Endothelial cell of umbilical vein (primary cell): ENCODE data around the gene PPP3CA. TPM values are rescaled to one million over a fixed set of nuclear protein-coding genes. Genes with fewer than 3 reads are reported as not detected.

Experiments used
- BruUV-seq: library from RNA; stranded (reverse); fragments of 400-500 nt; replicated peaks from 2 replicates; lab custom pipeline; 2021; lab: Mats Ljungman, UMichigan
- CTCF ChIA-PET: fragments of 300-600, 350-600 bp; sonication (Branson Sonifier 250); formaldehyde crosslinking; loops from one replicate; lab custom pipeline; 2021; ENCODE audit warnings: antibody characterized with exemption, inconsistent platforms; lab: Charles Lee
- POLR2A ChIA-PET: fragments of 300-600, 350-600 bp; sonication (Branson Sonifier 250); formaldehyde crosslinking; loops from one replicate; lab custom pipeline; 2021; ENCODE audit warnings: antibody characterized with exemption, inconsistent platforms; lab: Charles Lee
- DNase-seq: peaks from one replicate; pipeline ENCODE4 v3.0.0-alpha.2; 2011; ENCODE audit warnings: low read depth, low spot score
- FAIRE-seq: peaks from 2 replicates; lab custom pipeline; 2011; peaks lifted over from hg19 to GRCh38; lab: Jason Lieb, UNC
- H2AFZ ChIP-seq: 2 replicates; pipeline ENCODE4 v1.6.0; 2012; ENCODE audit warnings: low read depth, low read length, control low read depth, inconsistent platforms
- H3K27ac ChIP-seq: 2 replicates; pipeline ENCODE4 v1.5.1; 2011; ENCODE audit warnings: low read depth, mild to moderate bottlenecking, control low read depth, low read length, moderate library complexity; ENCODE audit not compliant: insufficient read depth
- H3K27me3 ChIP-seq, 2 experiments: 2 replicates each; pipeline versions ENCODE4 v1.6.0 to v1.6.1; 2011; ENCODE audit warnings: low read length in 2 of 2, mixed read lengths in 1 of 2; ENCODE audit not compliant: control insufficient read depth in 2 of 2, insufficient read depth in 2 of 2
- H3K36me3 ChIP-seq, 2 experiments: 2 replicates in 1 of 2; 3 replicates in 1 of 2; pipeline ENCODE4 v1.5.1; 2011; ENCODE audit warnings: low read length in 2 of 2, mild to moderate bottlenecking in 1 of 2, moderate library complexity in 1 of 2; ENCODE audit not compliant: control insufficient read depth in 2 of 2, insufficient read depth in 2 of 2; ENCODE audit errors: extremely low read depth in 1 of 2
- H3K4me1 ChIP-seq: 3 replicates; pipeline ENCODE4 v1.5.1; 2011; ENCODE audit warnings: mild to moderate bottlenecking, low read length; ENCODE audit not compliant: control insufficient read depth, insufficient read depth; ENCODE audit errors: extremely low read depth
- H3K4me2 ChIP-seq: 2 replicates; pipeline ENCODE4 v1.6.1; 2011; ENCODE audit warnings: low read length, control low read depth, mixed read lengths; ENCODE audit not compliant: insufficient read depth
- H3K4me3 ChIP-seq, 3 experiments: fragments of 200-600 bp in 1 of 3; sonication (generic), shearing (Covaris generic) in 1 of 3; replicated peaks in 1 of 3; 2 replicates each; pipeline ENCODE4 v1.5.1; 2011 to 2016; ENCODE audit warnings: control low read depth in 3 of 3, low read length in 3 of 3, mild to moderate bottlenecking in 2 of 3, inconsistent platforms in 1 of 3, low read depth in 1 of 3, moderate library complexity in 1 of 3; ENCODE audit not compliant: insufficient read depth in 1 of 3
- H3K79me2 ChIP-seq: 2 replicates; pipeline ENCODE4 v1.6.0; 2012; ENCODE audit warnings: low read length, inconsistent platforms; ENCODE audit not compliant: control insufficient read depth, insufficient read depth
- H3K9ac ChIP-seq: replicated peaks from 2 replicates; pipeline ENCODE3; 2011; ENCODE audit warnings: low read length, control low read depth; ENCODE audit not compliant: insufficient read depth; ENCODE audit errors: extremely low read depth
- H3K9me1 ChIP-seq: replicated peaks from 3 replicates; pipeline ENCODE4 v1.6.0; 2011; ENCODE audit warnings: mild to moderate bottlenecking, low read length; ENCODE audit not compliant: control insufficient read depth, insufficient read depth; ENCODE audit errors: extremely low read depth
- H3K9me3 ChIP-seq: replicated peaks from 2 replicates; pipeline ENCODE4 v1.5.1; 2012; ENCODE audit warnings: low read length, inconsistent platforms; ENCODE audit not compliant: control insufficient read depth, insufficient read depth
- H4K20me1 ChIP-seq: replicated peaks from 2 replicates; pipeline ENCODE3; 2011; ENCODE audit warnings: mild to moderate bottlenecking, low read length; ENCODE audit not compliant: control insufficient read depth, insufficient read depth; ENCODE audit errors: extremely low read depth
- EZH2 ChIP-seq: IDR thresholded peaks from 2 replicates; pipeline ENCODE4 v1.6.1; 2012; ENCODE audit warnings: borderline replicate concordance, low read depth, mild to moderate bottlenecking, moderate library complexity, low read length, inconsistent platforms; ENCODE audit not compliant: severe bottlenecking
- FOS ChIP-seq: IDR thresholded peaks from 2 replicates; pipeline ENCODE4 v1.6.1; 2011; ENCODE audit warnings: mild to moderate bottlenecking, low read length, moderate library complexity, borderline replicate concordance; ENCODE audit not compliant: insufficient read depth
- GATA2 ChIP-seq: IDR thresholded peaks from 2 replicates; pipeline ENCODE4 v1.7.0; 2011; ENCODE audit warnings: low read depth, mild to moderate bottlenecking, moderate library complexity, mixed read lengths, low read length; ENCODE audit not compliant: insufficient read length, insufficient read depth
- JUN ChIP-seq: IDR thresholded peaks from 2 replicates; pipeline ENCODE4 v1.6.1; 2011; ENCODE audit warnings: borderline replicate concordance, low read depth; ENCODE audit not compliant: insufficient read length, insufficient read depth
- MYC ChIP-seq: IDR thresholded peaks from one replicate; pipeline ENCODE4 v1.6.1; 2011; ENCODE audit warnings: mild to moderate bottlenecking, low read depth, low read length
- POLR2A ChIP-seq: IDR thresholded peaks from 2 replicates; pipeline ENCODE4 v1.6.1; 2012; ENCODE audit warnings: low read depth, mild to moderate bottlenecking, control low read depth, low read length
- POLR2AphosphoS5 ChIP-seq: IDR thresholded peaks from 2 replicates; pipeline ENCODE4 v1.6.1; 2012; ENCODE audit warnings: low read depth, mild to moderate bottlenecking, control low read depth, low read length, moderate library complexity; ENCODE audit not compliant: insufficient read depth
- dilution Hi-C: fragments of 300-500 bp; cut with MboI; formaldehyde crosslinking; loops from one replicate; pipeline ENCODE4 v1.15.0; 2019; ENCODE audit warnings: low sequenced_read_pairs; ENCODE audit not compliant: extremely low pct_ligation_motif_present
- intact Hi-C: fragments of 100-400 bp; cut with micrococcal nuclease; formaldehyde crosslinking; loops from one replicate; pipeline ENCODE4 v1.10.0; 2022
- polyA plus RNA-seq, 4 experiments: library from polyadenylated mRNA; depleted of rRNA in 3 of 4; stranded (reverse) in 3 of 4; unstranded in 1 of 4; fragments of >200 nt; gene quantifications; 2 replicates each; pipeline versions ENCODE4 v1.2.1 to v1.2.3, GENCODE V29; 2011 to 2012; ENCODE audit warnings: missing spikeins in 1 of 4
- total RNA-seq: library from RNA; stranded (reverse); gene quantifications from 2 replicates; pipeline ENCODE4 v1.2.3, GENCODE V29; 2021
- TF ChIP-seq, protein P1 (sequence below), 2 donors: IDR thresholded peaks; 1 replicate in 1 of 2; 2 replicates in 1 of 2; pipeline ENCODE4 v1.5.1; 2011; ENCODE audit warnings: low read length in 2 of 2, mild to moderate bottlenecking in 2 of 2, moderate library complexity in 2 of 2, control low read depth in 1 of 2, inconsistent platforms in 1 of 2, low read depth in 1 of 2; ENCODE audit not compliant: insufficient read depth in 1 of 2; ENCODE audit errors: extremely low read depth in 1 of 2
- TF ChIP-seq, protein P2 (sequence below): IDR thresholded peaks from 2 replicates; pipeline ENCODE4 v1.6.1; 2011; ENCODE audit not compliant: insufficient read depth, insufficient read length

The PPP3CA gene
- total and polyA plus RNA-seq, 2 donors (not counting 3 experiments of a cell fraction or from before 2014, with no cell fraction given) = 7.0 to 43.3 TPM

DNA sequence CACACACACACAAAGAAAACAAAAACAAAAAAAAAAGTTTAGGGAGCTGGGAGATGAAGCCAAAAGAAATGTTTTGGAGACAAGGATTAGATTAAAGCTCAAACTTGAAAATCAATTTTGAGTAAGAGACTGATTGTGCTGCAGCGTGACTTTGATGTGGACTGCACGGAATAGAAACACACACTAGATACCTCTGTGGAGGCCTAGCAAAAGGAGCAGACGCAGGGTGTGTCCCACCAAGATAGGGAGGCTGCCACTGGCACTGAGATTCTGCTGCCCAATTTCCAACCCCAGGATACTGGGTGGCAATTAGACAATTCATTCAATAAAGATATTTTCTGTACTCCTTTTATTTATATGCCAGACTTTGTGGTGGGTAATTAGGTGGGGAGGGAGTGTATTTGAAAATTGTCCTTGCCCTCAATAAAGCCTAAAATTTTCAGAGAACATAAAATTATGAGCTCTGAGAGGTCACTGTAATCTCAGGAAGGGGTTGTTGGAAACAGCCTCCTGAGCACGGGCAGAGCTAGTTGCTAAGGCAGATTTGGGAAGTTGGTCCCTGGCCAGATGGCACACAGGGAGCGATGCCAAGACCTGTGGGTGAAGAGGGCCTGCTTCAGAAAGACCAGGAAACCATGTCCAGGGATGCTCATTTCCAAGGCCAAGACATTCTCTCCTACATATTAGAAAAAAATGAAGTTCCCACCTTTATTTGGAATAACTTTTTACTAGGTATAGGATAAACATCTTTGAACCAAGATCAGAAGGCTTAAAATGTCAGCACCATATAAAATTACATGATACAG lies 1.9 kb upstream of the PPP3CA start:
- no peak overlapping the region for H3K27ac ChIP-seq
- H3K79me2 ChIP-seq = peaks cover 2% of the 10 kb centered on the region
- intact Hi-C loops (loop anchor here (1.0 to 5.0 kb wide), 7 partner anchors 7 to 1787 kb away; partner anchors contain the start of genes H2AZ1 and TRMT10A), dilution Hi-C loops (no loop called here)
- POLR2A ChIA-PET = no interaction called here
- no peaks in the 10 kb centered on the region for H3K9me1 ChIP-seq
- H2AFZ ChIP-seq = no peak overlapping the region
- no peaks in the 10 kb centered on the region for H3K27me3 ChIP-seq
- H3K9me3 ChIP-seq = no peaks in the 10 kb centered on the region
- BruUV-seq = no TSS peak
- CTCF ChIA-PET = interaction anchor here (1.6 to 3.8 kb wide), 2 partner anchors 70 to 162 kb away, joined by 4 to 16 read pairs; no protein-coding TSS in a partner anchor
- TF ChIP-seq, protein P1, sequence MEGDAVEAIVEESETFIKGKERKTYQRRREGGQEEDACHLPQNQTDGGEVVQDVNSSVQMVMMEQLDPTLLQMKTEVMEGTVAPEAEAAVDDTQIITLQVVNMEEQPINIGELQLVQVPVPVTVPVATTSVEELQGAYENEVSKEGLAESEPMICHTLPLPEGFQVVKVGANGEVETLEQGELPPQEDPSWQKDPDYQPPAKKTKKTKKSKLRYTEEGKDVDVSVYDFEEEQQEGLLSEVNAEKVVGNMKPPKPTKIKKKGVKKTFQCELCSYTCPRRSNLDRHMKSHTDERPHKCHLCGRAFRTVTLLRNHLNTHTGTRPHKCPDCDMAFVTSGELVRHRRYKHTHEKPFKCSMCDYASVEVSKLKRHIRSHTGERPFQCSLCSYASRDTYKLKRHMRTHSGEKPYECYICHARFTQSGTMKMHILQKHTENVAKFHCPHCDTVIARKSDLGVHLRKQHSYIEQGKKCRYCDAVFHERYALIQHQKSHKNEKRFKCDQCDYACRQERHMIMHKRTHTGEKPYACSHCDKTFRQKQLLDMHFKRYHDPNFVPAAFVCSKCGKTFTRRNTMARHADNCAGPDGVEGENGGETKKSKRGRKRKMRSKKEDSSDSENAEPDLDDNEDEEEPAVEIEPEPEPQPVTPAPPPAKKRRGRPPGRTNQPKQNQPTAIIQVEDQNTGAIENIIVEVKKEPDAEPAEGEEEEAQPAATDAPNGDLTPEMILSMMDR (IDR thresholded peaks at IDR 0.05; ENCODE audit: extremely low read depth in 1 of 2, insufficient read depth in 1 of 2, low read depth in 1 of 2, low read length in 2 of 2) = no peak
- TF ChIP-seq POLR2AphosphoS5 (no peak), JUN (no peak), MYC (no peak), FOS (no peak), GATA2 (no peak), POLR2A (no peak), EZH2 (no peak)
- TF ChIP-seq, protein P2, sequence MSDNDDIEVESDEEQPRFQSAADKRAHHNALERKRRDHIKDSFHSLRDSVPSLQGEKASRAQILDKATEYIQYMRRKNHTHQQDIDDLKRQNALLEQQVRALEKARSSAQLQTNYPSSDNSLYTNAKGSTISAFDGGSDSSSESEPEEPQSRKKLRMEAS = no peak
- FAIRE-seq = no peak
- H4K20me1 ChIP-seq = no peaks in the 10 kb centered on the region
- peak; percentile 56 for DNase-seq
- H3K9ac ChIP-seq = no peak overlapping the region
- peaks cover 15% of the 10 kb centered on the region for H3K4me1 ChIP-seq
- H3K36me3 ChIP-seq = no peaks in the 10 kb centered on the region
- peak overlapping the region; percentile 48 for H3K4me2 ChIP-seq
- H3K4me3 ChIP-seq = no peak overlapping the region
